Esophagus muscularis mucosa (tissue), 4 donors: ENCODE results near the gene URI1.

ENCODE experiments used
- CTCF ChIP-seq, 3 experiments: fragments of 200-600 bp in 2 of 3; fragments of 450-650 bp in 1 of 3; sonication (generic) in 2 of 3; IDR thresholded peaks; one replicate each; pipeline ENCODE4 v1.5.1; 2017 to 2019; ENCODE audit warnings: antibody characterized with exemption in 3 of 3, mild to moderate bottlenecking in 2 of 3, moderate library complexity in 1 of 3
- EP300 ChIP-seq: sonication (generic); formaldehyde crosslinking; IDR thresholded peaks from one replicate; pipeline ENCODE4 v1.6.1; 2017; ENCODE audit warnings: antibody characterized with exemption
- POLR2A ChIP-seq: fragments of 450-650 bp; IDR thresholded peaks from one replicate; pipeline ENCODE4 v1.6.1; 2017; ENCODE audit warnings: antibody characterized with exemption, moderate library complexity, mild to moderate bottlenecking, low read depth

DNA sequence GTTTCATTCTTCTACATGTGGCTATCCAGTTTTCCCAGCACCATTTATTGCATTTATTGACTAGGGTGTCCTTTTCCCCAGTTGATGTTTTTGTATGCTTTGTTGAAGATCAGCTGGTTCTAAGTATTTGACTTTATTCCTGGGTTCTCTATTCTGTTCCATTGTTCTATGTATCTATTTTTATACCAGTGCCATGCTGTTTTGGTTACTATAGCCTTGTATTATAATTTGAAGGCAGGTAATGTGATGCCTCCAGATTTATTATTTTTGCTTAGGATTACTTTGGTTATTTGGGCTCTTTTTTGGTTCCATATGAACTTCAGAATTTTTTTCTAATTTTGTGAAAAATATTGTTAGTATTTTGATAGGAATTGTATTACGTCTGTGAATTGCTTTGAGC lies 80.6 kb downstream of the URI1 start:
- TF ChIP-seq CTCF (IDR thresholded peaks at IDR 0.05) (no peak), EP300 (no peak), POLR2A (no peak)
